Colonic mucosa (tissue), 4 donors: ENCODE results near the gene GNAI1. TPM values are rescaled to one million over a fixed set of nuclear protein-coding genes. Genes with fewer than 3 reads are reported as not detected.

Experiments used
- DNase-seq: peaks from one replicate; pipeline ENCODE4 v3.0.0-alpha.2; 2020
- H3K27ac ChIP-seq: fragments of 200-600 bp; one replicate; pipeline ENCODE4 v1.8.0; 2021
- H3K27me3 ChIP-seq: fragments of 200-600 bp; one replicate; pipeline ENCODE4 v1.8.0; 2021
- H3K36me3 ChIP-seq: fragments of 200-600 bp; one replicate; pipeline ENCODE4 v1.8.0; 2021
- H3K4me1 ChIP-seq: fragments of 200-600 bp; one replicate; pipeline ENCODE4 v1.8.0; 2021; ENCODE audit warnings: mild to moderate bottlenecking
- H3K4me3 ChIP-seq: fragments of 200-600 bp; one replicate; pipeline ENCODE4 v1.8.0; 2021
- H3K9ac ChIP-seq, 2 donors: one replicate each; pipeline ENCODE4 v1.7.0; 2013; ENCODE audit warnings: control low read depth in 2 of 2, low read depth in 2 of 2, low read length in 2 of 2
- H3K9me3 ChIP-seq: fragments of 200-600 bp; one replicate; pipeline ENCODE4 v1.8.0; 2021
- intact Hi-C: fragments of 100-400 bp; cut with DNase I; formaldehyde crosslinking; loops from one replicate; pipeline ENCODE4 v1.14.1; 2022
- total RNA-seq, 2 donors: library from RNA; stranded (reverse); fragmentation: NEBNext Ultra II Directional in 1 of 2; extraction: Animal tissue kit (Norgen Biotek cat#: 25700) in 1 of 2; gene quantifications; one replicate each; pipeline ENCODE4 v1.2.1, GENCODE V29; 2021
- TF ChIP-seq, protein P1 (sequence below): fragments of 200-600 bp; IDR thresholded peaks from one replicate; pipeline ENCODE4 v1.8.0; 2022; ENCODE audit warnings: antibody characterized with exemption, mild to moderate bottlenecking
- donor health status: healthy.
- donor health status: DM: no; HTN: no; CAD: no.
- donor health status: DM: no; HTN: no; CAD: no.

GNAI1 gene
- total RNA-seq, 2 donors from 2014 or later: 13.3 to 27.1 TPM

- intact Hi-C loops: no loop called here
- no peaks in the 10 kb centered on the region for H3K4me1 ChIP-seq
- H3K36me3 ChIP-seq: no peaks in the 10 kb centered on the region
- no peak for DNase-seq
- no peaks in the 10 kb centered on the region for H3K27me3 ChIP-seq
- H3K27ac ChIP-seq: no peak overlapping the region
- no peak overlapping the region for H3K4me3 ChIP-seq
- TF ChIP-seq, protein P1, sequence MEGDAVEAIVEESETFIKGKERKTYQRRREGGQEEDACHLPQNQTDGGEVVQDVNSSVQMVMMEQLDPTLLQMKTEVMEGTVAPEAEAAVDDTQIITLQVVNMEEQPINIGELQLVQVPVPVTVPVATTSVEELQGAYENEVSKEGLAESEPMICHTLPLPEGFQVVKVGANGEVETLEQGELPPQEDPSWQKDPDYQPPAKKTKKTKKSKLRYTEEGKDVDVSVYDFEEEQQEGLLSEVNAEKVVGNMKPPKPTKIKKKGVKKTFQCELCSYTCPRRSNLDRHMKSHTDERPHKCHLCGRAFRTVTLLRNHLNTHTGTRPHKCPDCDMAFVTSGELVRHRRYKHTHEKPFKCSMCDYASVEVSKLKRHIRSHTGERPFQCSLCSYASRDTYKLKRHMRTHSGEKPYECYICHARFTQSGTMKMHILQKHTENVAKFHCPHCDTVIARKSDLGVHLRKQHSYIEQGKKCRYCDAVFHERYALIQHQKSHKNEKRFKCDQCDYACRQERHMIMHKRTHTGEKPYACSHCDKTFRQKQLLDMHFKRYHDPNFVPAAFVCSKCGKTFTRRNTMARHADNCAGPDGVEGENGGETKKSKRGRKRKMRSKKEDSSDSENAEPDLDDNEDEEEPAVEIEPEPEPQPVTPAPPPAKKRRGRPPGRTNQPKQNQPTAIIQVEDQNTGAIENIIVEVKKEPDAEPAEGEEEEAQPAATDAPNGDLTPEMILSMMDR: no peak
- no peaks in the 10 kb centered on the region for H3K9me3 ChIP-seq
- no peak overlapping the region for H3K9ac ChIP-seq
These were observed 11.3 kb downstream of the GNAI1 start for GRCh38 chr7:80145780-80146422.

GRCh38 chr7:80146545-80147182 is 12.0 kb downstream of the GNAI1 start:
- intact Hi-C loops: no loop called here
- H3K27me3 ChIP-seq: no peaks in the 10 kb centered on the region
- TF ChIP-seq, protein P1: no peak
- no peaks in the 10 kb centered on the region for H3K4me1 ChIP-seq
- no peak overlapping the region for H3K27ac ChIP-seq
- no peak for DNase-seq
- H3K9ac ChIP-seq: no peak overlapping the region
- H3K4me3 ChIP-seq: no peak overlapping the region
- no peaks in the 10 kb centered on the region for H3K9me3 ChIP-seq
- H3K36me3 ChIP-seq: no peaks in the 10 kb centered on the region

DNA sequence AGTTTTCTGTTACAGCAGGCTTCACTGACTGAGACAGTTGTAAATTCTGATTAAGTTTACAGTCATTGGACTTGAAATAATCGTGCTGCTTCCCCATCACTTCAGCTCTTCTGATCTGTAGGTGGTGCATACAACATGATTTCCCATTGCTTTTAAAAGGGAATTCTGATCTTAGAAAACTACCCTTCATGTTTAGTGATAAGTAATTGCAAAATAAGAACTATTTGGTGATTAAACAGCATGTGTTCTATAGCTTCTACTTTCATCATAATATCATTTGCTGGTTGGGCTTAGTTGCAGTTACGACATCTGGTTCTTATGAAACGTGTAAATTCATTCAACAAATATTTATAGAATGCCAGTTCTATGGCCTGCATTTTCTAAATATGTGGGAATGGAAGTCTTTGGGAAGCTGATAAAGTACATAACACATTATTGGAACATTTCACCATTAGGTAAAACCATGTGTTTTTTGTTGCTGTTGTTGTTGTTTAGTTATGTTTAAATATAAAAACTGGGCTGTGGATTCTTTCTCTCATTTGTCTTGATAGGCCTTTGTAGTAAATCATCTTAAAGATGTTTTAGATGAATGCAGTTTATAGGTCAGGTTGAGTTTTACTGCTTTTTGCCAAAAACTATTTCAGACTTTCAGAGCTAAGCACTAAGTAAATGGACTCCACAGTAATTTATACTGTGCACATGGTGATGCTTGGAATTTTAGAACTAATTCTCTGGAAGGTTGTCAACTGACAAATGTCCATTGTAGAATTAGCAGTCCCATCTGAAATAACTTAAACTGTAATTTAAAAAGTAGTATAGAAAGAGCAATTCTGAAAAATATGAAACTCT is 13.1 kb downstream of the GNAI1 start:
- H3K27me3 ChIP-seq: no peaks in the 10 kb centered on the region
- DNase-seq: no peak
- H3K4me3 ChIP-seq: no peak overlapping the region
- H3K27ac ChIP-seq: peak overlapping the region; percentile 2
- intact Hi-C loops: no loop called here
- no peak overlapping the region for H3K9ac ChIP-seq
- H3K36me3 ChIP-seq: no peaks in the 10 kb centered on the region
- H3K4me1 ChIP-seq: no peaks in the 10 kb centered on the region
- TF ChIP-seq, protein P1: no peak
- H3K9me3 ChIP-seq: no peaks in the 10 kb centered on the region

- DNase-seq: no peak
- TF ChIP-seq, protein P1: no peak
- H3K9me3 ChIP-seq: no peaks in the 10 kb centered on the region
- intact Hi-C loops: no loop called here
- H3K27ac ChIP-seq: no peak overlapping the region
- peak overlapping the region in 1 of 2 donors; percentile 4 for H3K9ac ChIP-seq
- no peaks in the 10 kb centered on the region for H3K4me1 ChIP-seq
- no peak overlapping the region for H3K4me3 ChIP-seq
- H3K36me3 ChIP-seq: no peaks in the 10 kb centered on the region
- no peaks in the 10 kb centered on the region for H3K27me3 ChIP-seq
These were observed 16.1 kb downstream of the GNAI1 start for GRCh38 chr7:80150611-80151273.

DNA sequence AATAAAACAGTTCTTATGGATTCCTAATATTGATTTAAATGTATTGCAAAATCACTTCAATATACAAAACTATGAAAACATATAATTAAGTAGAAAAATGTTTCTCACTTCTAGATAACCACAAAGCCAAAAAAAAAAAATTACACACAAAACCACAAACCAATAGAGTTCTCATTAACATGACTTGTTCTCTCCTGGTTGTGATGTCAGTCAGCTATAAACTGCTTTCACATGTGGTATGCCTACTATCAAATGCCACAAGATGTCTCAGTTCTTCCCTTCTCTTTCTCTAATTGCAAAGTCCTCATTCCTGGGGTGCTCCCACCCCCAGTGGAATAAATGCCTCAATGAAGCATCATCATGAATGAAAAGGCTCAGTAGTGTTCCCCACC is 16.6 kb downstream of the GNAI1 start:
- Histone ChIP-seq H3K27me3 (no peaks in the 10 kb centered on the region), H3K9ac (no peak overlapping the region), H3K9me3 (no peaks in the 10 kb centered on the region), H3K4me3 (no peak overlapping the region), H3K36me3 (no peaks in the 10 kb centered on the region), H3K4me1 (no peaks in the 10 kb centered on the region), H3K27ac (no peak overlapping the region)
- TF ChIP-seq, protein P1: no peak
- DNase-seq: no peak
- intact Hi-C loops: no loop called here
